ENCODE results near the gene GRIK5.
A peak's percentile ranks its signal among the peaks of the same experiment; 100 is the strongest.

The GRIK5 gene

GRCh38 chr19:42076380-42076944 is 6.5 kb upstream of the GRIK5 start:
- DNase-seq (ENCODE audit: low read depth in 2 of 2): peak in 1 of 2 donors; percentile 5

GRCh38 chr19:42075616-42076379 is 5.8 kb upstream of the GRIK5 start, which contains the start of gene ZNF574:
Gene ZNF574 (plus strand): TSS chr19:42076166. CDS start chr19:42078607, 2,441 bp downstream.
- DNase-seq (ENCODE audit: low read depth in 2 of 2): peak; percentile 94 to 97

GRCh38 chr19:42075364-42075615 is 5.3 kb upstream of the GRIK5 start:
- DNase-seq (ENCODE audit: low read depth in 2 of 2): no peak

- DNase-seq (ENCODE audit: low read depth in 2 of 2): no peak
These were observed 4.7 kb upstream of the GRIK5 start for GRCh38 chr19:42074513-42075363.

- DNase-seq (ENCODE audit: low read depth in 2 of 2): no peak
These were observed 1.2 kb upstream of the GRIK5 start for GRCh38 chr19:42071247-42071646.

GRCh38 chr19:42068756-42069571 is 1.0 kb downstream of the GRIK5 start:
- DNase-seq (ENCODE audit: low read depth in 2 of 2): no peak

- no peak for DNase-seq (ENCODE audit: low read depth in 2 of 2)
These were observed 1.6 kb downstream of the GRIK5 start for GRCh38 chr19:42068361-42068755.

- DNase-seq (ENCODE audit: low read depth in 2 of 2): no peak
These were observed 2.6 kb downstream of the GRIK5 start for GRCh38 chr19:42067315-42067888.

- no peak for DNase-seq (ENCODE audit: low read depth in 2 of 2)
These were observed 3.8 kb downstream of the GRIK5 start for GRCh38 chr19:42066075-42066754.

GRCh38 chr19:42065511-42065910 is 4.5 kb downstream of the GRIK5 start:
- no peak for DNase-seq (ENCODE audit: low read depth in 2 of 2)

- DNase-seq (ENCODE audit: low read depth in 2 of 2): no peak
These were observed 5.0 kb downstream of the GRIK5 start for GRCh38 chr19:42065051-42065450.

GRCh38 chr19:42064432-42064831 is 5.6 kb downstream of the GRIK5 start:
- DNase-seq (ENCODE audit: low read depth in 2 of 2): no peak

- no peak for DNase-seq (ENCODE audit: low read depth in 2 of 2)
These were observed 7.6 kb downstream of the GRIK5 start for GRCh38 chr19:42062381-42062780.

GRCh38 chr19:42060117-42060516 is 9.9 kb downstream of the GRIK5 start:
- DNase-seq (ENCODE audit: low read depth in 2 of 2): no peak

- DNase-seq (ENCODE audit: low read depth in 2 of 2): no peak
These were observed 10.8 kb downstream of the GRIK5 start for GRCh38 chr19:42059196-42059595.

GRCh38 chr19:42057846-42058245 is 12.2 kb downstream of the GRIK5 start:
- no peak for DNase-seq (ENCODE audit: low read depth in 2 of 2)

GRCh38 chr19:42054205-42054604 is 15.8 kb downstream of the GRIK5 start:
- DNase-seq (ENCODE audit: low read depth in 2 of 2): no peak

- no peak for DNase-seq (ENCODE audit: low read depth in 2 of 2)
These were observed 16.7 kb downstream of the GRIK5 start for GRCh38 chr19:42053037-42053935.

- no peak for DNase-seq (ENCODE audit: low read depth in 2 of 2)
These were observed 17.7 kb downstream of the GRIK5 start for GRCh38 chr19:42052241-42052863.

Measured in stimulated activated CD8-positive, alpha-beta memory T cell treated with anti-CD3 and anti-CD28 coated beads, Interleukin-2, amount 100 ng/mL, for 1 hour (primary cell).